GM21390 (cell line): Measurements from ENCODE around the gene SNPH.

Experiments
- ATAC-seq: cut with Tn5 transposase; IDR thresholded peaks from one replicate; pipeline ENCODE4 v1.9.1; 2021; ENCODE audit not compliant: unreplicated experiment

Gene SNPH

DNA sequence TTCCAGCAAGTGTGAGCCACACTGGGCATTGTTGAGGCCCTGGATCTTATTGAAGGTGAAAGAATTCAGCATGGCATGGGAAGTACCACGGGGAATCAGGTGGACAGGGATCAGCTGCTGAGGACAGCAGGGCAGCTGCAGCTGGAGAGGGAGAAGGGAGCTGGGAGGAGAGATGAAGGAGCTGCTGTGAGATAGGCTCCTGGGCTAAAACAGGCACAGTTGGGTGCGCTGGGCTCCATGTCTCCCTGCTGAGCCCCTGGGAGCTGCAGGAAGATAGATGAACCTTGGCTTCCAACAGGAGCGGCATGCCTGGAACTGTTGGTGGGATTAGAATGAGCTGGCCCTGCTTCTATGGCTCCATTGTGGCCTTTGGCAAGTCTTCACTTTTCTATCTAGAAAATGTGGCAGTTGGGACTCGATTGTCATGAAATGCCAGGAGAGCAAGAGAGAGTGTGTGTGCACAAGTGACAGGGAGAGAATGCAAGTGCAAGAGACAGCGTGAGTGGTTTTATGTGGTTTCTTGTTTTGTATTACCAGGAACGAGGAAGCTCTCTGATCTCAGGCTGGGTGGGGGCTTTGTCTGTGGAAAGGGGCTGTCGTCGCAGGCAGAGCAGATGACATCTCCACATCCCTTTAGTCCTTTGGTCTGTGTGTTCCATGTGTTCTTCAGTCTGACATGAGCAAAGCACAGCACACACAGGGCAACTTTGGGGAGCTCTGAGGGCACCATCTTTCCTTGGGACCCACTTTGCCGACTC, 20.4 kb downstream of the SNPH start:
- ATAC-seq, result no peak

GRCh38 chr20:1287306-1287705, 21.2 kb downstream of the SNPH start:
- no peak for ATAC-seq

GRCh38 chr20:1287787-1288569, 21.9 kb downstream of the SNPH start:
- no peak for ATAC-seq

DNA sequence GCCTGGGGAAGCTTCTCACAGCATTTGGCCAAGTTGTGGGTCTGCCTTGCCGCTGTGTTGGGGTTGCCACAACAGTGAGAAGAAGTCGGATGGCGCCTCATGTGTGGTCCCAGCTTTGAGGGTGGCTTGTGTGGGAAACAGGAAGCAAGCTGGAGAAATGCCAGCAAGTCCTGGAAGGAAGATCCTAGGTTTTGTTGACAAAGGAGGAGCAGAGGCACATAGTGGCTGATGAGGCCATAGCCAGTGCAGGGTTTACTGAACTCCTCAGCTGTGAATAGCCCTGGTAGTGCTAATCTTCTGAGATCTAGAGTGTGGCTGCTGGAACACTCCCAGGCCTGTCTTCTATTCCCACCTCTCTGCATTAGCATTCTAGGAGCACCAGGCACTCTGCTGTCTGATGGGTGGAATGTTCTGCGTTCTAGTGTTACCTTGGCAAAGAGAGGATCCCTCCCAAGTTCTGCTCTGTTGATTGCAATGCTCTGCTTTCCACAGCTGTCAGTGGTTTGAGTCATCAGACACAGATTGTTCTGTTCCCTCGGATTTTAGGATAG, 25.2 kb downstream of the SNPH start:
- ATAC-seq, result no peak

DNA sequence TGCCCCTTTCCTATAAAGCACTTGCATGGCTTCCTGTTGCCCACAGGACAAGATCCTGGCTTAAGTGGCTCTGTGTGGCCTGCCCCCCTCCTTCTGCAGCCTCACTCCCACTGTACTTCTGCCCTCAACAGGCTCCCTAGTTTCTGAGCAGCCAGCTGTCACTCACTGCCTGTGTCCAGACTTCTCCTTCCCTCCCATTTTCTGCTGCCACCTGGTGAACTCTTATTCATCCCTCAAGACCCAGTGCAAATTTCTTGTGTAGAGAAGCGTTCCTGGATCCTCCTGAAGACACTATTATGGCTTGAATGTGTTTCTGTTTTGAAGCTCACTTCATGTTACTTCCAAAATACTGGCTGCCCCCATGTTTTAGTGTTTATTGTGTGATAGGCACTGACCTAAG, 26.5 kb downstream of the SNPH start:
- ATAC-seq, result no peak

GRCh38 chr20:1293641-1294379, 27.7 kb downstream of the SNPH start:
- ATAC-seq, result no peak

- no peak for ATAC-seq
These were observed 28.4 kb downstream of the SNPH start for GRCh38 chr20:1294497-1294896.

GRCh38 chr20:1295276-1295930, 29.3 kb downstream of the SNPH start:
- no peak for ATAC-seq

DNA sequence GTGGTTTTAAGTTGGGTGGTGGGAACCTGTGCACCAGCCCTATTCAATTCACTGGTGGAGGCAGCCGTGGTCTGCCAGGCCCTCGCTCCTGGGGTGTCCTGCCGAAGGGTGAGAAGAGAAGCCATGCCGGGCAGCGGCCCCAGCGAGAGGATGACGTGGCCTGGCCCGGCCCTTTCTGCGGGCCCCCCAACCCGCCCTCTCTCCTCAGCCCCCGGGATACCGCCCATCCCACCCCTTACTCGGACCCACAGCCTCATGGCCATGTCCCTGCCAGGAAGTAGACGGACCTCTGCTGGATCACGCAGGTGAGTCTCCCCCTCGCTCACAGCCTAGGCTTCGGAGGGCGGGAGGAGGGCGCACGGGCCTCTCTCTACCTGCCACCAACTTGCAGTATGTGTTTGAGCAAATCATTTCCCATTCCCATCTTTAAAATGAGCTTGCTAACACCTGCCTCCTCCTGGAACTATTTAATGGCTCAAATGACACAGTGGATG, 30.1 kb downstream of the SNPH start:
- ATAC-seq, result no peak

GRCh38 chr20:1296922-1297321, 30.8 kb downstream of the SNPH start:
- no peak for ATAC-seq

- ATAC-seq, result no peak
These were observed 31.4 kb downstream of the SNPH start for GRCh38 chr20:1297486-1297885.

DNA sequence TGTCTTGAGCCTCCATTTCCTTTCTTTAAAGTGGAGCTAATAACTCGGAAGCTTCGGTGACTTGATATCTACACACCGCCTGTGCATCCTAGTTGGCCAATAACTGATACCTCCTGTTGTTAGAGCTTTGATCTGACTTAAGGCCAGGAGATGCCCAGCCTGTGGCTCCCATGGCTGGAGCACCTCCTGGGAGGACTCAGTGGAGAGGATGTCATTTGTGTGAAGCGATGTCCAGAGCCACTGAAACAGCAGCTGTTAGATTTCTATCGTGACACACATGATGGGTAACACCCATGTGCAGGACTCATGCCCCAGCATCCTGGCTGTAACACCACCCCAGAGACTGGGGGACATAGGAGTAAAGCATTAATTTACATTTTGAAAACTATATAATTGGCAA, 32.1 kb downstream of the SNPH start:
- no peak for ATAC-seq

GRCh38 chr20:1298888-1299511, 32.9 kb downstream of the SNPH start:
- no peak for ATAC-seq

GRCh38 chr20:1299522-1299921, 33.4 kb downstream of the SNPH start:
- ATAC-seq, result no peak

- ATAC-seq, result no peak
These were observed 34.2 kb downstream of the SNPH start for GRCh38 chr20:1300083-1300840.

GRCh38 chr20:1301031-1301529, 35.0 kb downstream of the SNPH start:
- ATAC-seq, result no peak

GRCh38 chr20:1302685-1303541, 36.8 kb downstream of the SNPH start:
- no peak for ATAC-seq

DNA sequence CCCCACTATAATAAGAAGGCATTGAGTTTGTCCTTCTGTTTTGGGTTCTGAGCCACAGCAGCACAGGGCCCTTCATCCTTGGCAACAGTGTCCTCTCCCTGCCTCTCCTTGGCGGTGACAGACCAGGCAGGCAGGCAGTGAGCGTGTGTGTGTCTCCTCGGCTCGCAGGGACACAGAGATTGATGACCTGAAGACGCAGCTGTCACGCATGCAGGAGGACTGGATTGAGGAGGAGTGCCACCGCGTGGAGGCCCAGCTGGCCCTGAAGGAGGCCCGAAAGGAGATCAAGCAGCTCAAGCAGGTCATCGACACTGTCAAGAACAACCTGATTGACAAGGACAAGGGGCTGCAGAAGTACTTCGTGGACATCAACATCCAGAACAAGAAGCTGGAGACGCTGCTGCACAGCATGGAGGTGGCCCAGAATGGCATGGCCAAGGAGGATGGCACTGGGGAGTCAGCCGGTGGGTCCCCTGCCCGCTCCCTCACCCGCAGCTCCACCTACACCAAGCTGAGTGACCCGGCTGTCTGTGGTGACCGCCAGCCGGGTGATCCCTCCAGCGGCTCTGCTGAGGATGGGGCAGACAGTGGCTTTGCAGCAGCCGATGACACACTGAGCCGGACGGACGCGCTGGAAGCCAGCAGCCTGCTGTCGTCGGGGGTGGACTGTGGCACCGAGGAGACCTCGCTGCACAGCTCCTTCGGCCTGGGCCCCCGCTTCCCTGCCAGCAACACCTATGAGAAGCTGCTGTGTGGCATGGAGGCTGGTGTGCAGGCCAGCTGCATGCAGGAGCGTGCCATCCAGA, 38.8 kb downstream of the SNPH start:
- ATAC-seq, result no peak
